GM21423 (cell line): ENCODE data around the gene SLFN12L.
"Not testable (repeated sequence)": the region's sequence is repeated elsewhere in the genome, so short reads cannot be mapped to it uniquely, and the experiment has no call there.

Source experiments
- ATAC-seq: cut with Tn5 transposase; IDR thresholded peaks from one replicate; pipeline ENCODE4 v1.9.1; 2021; ENCODE audit warnings: mild to moderate bottlenecking, moderate library complexity; ENCODE audit not compliant: unreplicated experiment

Gene SLFN12L

DNA sequence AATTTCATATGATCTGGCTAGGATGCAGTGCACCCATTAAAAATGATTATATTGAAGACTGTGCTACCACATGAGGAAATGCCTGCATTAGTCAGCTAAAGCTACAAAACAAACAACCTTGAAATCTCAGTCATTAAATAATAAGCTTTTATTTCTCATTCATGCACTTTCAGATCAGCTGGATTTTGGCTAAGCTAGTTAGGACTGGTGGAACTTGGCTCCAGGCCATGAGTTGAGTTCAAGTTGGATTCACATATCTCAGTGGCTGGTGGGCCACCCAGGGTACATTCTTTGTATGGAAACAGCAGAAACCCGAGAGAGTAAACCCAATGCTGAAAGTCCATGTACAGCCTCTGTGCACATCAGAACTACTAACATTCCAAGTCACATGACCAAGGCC, 6.4 kb upstream of the SLFN12L start:
- ATAC-seq: no peak

DNA sequence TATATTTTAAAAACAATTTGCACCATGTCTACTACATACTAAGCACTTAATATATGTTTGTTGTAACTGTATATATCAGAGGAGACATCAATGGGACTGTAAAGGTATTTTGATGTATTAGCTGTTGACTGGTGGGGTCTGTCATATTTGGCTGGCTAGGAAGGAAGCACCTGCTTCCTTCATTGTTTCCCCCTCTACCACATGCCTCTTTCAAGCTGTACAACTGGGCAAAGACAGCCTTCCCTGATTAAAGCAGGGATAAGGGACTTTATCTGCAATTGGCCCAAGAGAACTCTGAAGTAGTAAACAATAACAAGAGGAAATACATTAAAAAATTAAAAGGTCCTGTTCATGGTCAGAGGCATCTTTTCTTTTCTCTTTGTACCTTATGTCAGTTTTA, 5.5 kb upstream of the SLFN12L start:
- no peak for ATAC-seq

DNA sequence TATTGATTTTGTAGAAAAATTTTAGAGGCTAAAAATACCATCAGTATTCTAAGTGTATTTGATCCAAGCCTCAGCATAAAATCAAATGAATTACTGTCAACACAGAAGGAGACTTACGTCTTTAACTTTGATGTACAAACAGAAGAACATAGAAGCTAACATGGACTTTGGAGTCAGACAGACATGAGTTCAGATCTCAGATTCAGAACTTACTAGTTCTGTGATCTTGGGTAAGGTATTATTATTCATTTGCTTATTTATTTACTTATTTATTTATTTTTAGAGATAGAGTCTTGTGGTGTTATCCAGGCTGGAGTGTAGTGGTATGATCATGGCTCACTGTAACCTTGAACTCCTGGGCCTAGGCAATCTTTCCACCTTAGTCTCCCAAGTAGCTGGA, 4.0 kb upstream of the SLFN12L start:
- ATAC-seq: no peak

DNA sequence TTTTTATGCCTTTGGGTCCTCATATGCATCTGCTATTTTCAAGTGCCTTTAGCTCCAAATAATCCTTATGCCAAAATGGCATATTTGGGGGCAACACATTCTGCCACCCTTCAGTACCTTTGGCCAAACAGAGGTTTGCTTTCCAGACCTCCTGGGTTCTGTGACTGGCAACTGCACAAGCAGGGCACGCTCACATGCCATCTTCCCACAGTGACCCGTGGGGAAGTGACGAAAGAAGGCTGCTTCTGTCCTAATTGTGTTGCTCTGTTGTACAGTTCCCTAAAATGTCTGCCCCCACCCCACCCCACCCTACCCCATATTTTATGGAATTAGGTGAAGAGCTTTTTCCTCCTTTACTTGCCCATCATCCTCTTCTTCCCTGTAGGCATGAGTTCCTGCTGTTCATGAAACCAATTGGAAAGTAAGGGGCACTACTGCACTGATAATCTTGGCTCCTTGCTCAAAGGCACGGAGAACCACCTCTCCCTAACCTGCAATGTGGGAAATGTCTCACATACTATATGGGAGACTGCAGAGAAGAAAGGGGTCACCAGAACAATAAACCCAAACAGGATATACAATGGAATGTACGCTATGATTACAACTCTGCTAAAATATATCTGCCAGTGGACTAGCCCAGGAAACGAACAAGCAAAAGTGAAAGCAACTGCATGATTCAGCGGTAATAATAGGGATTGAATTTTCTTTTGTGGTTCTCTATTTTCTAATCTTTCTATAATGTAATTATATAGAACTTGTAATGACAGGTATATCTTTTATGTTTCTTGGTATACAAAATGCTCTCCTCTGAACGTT, 3.3 kb upstream of the SLFN12L start:
- no peak for ATAC-seq

DNA sequence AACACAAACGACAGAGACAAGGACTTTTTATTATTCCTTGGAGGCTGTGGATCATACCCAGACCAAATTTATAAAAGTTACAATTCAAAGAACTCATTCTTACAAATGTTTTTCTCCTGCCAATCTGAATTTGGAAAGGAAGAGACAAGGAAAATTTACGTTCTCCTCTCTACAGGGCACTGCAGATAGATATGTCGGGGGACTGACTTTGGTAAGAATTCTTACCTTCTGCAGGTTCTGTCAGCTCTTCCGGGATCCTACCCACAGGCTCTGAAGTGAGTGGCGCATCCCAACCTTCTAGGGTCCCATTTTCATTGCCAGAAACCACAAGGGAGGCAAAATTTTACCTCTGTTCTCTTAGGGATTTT, 2.2 kb upstream of the SLFN12L start:
- no peak for ATAC-seq

DNA sequence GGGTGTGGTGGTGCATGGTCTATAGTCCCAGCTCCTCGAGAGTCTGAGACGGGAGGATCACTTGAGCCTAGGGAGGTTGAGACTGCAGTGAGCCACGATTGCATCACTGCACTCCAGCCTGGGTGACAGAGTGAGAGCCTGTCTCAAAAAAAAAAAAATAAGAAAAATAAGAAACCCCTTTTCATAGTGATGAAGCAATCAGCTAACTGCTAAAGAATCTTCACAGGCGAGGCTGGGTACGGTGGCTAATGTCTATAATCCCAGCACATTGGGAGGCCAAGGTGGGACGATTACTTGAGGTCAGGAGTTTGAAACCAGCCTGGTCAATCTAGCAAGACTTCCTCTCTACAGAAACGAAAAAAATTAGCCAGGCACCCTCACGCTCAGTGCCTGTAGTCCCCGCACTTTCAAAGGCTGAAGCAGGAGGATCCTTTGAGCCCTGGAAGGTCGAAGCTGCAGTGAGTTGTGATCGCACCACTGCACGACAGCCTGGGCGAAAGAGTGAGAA, 760 bp downstream of the SLFN12L start:
- ATAC-seq: no peak

DNA sequence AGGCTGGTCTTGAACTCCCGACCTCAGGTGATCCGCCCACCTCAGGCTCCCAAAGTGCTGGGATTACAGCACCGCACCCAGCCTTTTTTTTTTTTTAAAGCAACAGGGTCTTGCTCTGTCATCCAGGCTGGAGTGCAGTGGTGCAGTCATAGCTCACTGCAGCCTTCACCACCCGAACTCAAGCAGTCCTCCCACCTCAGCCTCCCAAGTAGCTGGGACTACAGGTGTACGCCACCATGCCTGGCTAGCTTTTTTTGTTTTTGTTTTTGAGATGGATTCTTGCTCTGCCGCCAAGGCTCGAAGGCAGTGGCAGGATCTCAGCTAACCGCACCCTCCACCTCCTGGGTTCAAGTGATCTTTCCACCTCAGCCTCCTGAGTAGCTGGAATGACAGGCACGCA, 2.1 kb downstream of the SLFN12L start:
- not testable (repeated sequence) for ATAC-seq

DNA sequence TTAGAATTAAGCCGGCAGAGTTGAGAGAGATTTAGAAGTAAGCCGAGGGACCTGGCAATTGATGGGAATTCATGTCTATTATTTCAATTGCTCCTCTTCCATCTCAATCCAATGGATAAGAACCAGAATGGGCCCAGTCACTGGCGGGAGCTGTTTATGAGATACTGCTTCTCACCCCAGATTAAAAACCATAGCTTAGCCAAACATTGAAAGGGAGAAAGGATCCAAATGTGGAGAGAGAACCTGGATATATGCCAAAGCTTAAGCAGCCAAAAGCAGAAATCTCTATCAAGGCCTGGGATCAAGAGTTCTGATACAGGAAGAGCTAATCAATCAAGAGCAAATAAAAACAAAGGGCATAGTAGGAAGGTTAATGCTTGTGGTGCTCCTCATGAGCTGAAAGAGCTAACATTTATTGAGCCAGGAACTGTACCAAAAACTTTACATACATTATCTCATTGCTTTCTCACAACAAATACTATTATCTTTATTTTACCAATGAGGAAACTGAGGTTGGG, 2.8 kb downstream of the SLFN12L start:
- no peak for ATAC-seq

DNA sequence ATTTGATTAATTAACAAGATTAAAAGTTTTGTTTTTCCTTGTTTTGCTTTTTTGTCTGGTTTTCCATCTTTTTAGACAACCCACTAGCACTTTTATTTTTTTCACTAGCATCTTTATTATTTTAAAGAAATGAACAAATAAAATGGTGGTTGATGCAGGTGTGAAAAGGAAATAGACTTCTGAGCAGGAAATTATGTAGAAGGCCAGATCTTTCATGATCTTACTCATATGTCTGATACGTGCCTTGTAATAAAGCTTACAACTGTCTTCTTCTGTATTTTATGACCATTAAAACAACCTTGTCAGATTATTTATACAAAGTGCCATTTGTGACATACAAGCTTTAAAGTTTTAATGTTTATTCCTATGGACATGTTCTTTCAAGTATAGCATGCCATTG, 6.3 kb downstream of the SLFN12L start:
- ATAC-seq: no peak

DNA sequence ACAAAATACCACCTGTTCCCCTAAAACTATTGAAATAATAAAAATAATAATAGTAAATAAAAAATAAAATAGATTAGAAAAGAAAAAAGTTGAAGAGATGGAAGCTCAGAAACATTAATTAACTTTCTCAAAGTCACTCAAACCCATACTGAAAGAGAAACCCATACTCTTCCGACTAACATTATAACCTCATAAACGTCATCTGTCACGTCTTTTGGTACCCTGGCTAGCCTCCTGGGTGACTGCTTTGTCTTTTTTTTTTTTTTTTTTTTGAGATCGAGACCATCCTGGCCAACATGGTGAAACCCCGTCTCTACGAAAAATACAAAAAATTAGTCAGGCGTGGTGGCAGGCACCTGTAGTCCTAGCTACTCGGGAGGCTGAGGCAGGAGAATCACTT, 7.6 kb downstream of the SLFN12L start:
- ATAC-seq: no peak

DNA sequence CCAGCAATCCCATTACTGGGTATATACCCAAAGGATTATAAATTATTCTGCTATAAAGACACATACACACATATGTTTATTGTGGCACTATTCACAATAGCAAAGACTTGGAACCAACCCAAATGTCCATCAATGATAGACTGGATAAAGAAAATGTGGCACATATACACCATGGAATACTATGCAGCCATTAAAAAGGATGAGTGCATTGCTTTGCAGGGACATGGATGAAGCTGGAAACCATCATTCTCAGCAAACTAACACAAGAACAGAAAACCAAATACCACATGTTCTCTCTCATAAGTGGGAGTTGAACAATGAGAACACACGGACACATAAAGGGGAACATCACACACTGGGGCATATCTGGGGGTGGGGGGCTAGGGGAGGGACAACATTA, 8.2 kb downstream of the SLFN12L start:
- ATAC-seq: not testable (repeated sequence)

DNA sequence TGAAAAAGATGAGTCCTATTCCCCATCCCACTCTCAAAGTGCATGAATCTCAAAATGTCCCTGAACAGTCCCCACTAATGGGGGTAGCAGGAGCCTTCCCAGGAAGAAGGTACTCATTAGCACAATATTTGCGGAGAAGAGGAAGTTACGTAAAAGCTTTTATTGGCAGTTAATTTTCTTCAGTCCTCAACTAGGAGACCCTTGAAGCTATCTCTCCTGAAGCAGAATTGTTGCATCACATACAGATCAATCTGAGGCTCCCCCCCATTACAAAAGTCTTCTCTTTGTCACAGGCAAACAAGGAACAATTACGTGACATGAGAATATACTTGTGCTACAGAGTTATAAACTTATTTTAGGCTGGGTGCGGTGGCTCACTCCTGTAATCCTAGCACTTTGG, 14.2 kb downstream of the SLFN12L start:
- ATAC-seq: no peak

DNA sequence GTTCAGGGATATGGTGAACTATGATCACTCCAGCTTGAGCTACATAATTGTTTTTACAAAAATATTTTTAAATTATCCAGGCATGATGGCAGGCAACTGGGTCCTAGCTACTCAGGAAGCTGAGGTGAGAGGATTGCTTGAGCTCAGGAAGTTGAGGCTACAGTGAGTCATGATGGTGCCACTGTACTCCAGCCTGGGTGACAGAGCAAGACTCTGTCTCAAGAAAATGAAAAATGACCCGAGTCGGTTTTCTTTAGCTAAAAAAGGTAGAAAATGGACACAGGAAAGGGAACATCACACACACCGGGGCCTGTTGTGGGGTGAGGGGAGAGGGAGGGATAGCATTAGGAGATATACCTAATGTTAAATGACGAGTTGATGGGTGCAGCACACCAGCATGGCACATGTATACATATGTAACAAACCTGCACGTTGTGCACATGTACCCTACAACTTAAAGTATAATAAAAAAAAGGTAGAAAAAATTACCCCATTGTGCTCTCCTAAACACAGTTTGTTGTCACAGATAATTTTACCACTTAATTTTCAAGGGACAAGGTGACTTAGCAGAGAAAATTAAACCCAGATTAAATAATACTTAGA, 15.7 kb downstream of the SLFN12L start:
- not testable (repeated sequence) for ATAC-seq

DNA sequence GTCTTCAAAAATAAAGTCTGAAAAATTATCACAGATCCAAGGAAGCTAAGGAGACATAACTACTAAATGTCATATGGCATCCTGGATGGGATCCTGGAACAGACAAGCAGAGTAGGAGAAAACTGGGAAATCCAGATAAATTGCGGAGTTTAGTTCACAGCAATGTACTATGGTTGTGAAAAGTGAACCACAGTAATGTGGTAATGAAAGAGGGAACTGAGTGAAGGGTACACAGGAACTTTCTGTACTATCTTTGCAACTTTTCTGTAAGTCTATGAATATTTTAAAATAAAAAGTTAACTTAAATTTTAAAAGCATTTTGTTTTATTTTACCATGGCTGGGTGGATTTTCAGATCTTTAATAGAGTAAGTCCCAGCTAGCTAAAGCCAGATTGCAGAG, 16.3 kb downstream of the SLFN12L start:
- no peak for ATAC-seq

DNA sequence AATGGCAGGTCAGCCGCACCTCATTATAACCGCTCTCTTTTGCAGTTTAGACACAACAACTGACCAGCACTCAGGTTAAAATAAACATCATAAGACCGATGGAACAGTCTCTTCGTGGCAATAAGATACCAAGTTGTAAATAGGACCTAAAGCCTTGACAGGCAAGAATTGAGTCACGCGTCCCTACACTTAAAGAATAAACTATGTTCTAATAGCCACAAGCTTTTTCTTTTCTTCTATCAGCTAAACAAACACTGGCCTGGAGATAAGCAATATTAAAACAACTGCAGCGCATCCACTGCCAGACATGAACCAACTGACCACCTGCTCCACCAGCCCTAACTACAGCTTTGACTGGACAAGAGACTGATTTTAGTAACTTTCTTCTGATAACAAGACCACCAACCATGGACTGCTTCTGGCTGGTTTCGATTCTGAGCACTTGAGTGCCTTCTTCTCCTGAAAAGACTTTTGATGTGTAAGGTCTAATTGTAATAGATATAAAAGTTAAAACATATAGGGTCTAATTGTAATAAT, 17.5 kb downstream of the SLFN12L start:
- no peak for ATAC-seq

DNA sequence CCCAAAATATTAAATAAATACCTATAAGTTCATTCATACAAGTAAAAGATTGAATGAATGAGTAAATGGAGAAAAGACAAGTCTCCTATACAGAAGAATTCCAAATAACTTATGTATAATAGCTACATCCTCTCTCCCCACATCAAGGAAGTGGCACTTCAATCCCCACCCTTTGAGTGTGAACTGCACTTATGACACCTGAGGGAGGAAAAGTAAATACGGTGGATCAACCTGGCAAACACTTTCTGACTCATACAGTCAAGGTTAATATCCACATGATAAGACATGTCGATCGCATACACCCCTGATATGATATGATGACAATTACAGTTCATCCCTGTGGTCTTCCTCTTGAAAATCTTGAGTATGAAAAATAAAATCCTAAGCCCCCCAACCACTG, 18.0 kb downstream of the SLFN12L start:
- ATAC-seq: no peak

DNA sequence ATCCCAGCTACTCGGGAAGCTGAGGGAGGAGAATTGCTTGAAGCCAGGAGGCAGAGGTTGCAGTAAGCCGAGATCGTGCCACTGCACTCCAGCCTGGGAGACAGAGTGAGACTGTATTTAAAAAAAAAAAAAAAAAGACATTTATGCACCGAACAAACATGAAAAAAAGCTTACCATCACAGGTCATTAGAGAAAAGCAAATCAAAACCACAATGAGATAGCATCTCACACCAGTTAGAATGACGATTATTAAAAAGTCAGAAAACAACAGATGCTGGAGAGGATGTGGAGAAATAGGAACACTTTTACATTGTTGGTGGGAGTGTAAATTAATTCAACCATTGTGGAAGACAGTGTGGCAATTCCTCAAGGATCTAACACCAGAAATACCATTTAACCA, 19.0 kb downstream of the SLFN12L start:
- not testable (repeated sequence) for ATAC-seq

DNA sequence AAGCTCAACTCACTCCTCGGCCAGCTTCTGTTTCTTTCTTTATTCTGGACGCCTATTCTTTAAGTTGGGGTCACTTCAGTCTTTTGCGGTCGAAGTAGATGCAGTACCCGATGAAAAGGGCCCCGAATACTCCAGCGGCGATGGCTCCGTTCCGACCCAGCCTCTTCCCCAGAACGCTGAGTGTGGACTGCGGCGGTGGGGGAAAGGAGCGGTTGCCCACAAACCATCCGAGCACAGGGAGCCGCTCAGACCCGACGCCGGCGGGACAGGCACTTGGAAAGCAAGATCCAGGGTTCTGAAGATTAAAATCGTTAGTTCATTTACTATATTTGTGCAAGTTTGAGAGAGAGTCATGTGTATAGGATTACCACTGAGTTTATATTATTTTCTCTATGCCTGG, 22.5 kb downstream of the SLFN12L start:
- no peak for ATAC-seq

DNA sequence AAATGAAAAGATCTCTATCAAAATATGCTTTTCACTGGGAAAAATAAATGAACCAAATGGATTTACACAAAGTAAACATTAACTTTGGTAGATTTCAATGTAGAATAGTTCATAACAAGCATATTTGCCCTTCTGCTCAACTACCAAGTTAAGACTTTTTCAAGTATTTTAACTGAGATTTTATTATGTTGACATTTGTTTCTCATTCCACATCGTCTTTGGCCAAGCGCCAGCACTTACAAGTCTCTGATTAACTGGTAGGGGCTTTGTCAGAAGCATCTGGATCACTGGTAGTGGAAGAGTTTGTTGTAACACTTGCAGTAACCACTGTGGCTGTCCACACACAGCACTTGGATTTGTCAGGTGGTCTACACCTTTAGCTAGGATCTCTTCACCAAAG, 22.9 kb downstream of the SLFN12L start:
- ATAC-seq: no peak

DNA sequence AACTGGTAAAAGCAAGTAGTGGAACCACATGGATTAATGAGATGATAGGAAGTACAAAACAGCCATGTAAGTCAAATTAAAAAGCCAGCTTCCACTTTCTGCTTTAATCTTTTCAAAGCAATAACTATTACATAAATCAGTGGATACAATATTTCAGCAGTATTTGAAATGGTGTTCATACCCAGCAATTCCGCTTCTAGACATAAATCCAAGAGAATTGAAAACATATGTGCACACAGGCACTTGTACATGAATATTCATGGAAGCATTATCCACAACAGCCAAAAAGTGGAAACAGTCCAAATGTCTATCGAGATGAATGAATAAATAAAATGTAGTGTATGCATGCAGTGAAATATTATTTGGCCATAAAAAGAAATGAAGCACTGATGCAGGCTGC, 27.4 kb downstream of the SLFN12L start:
- no peak for ATAC-seq

DNA sequence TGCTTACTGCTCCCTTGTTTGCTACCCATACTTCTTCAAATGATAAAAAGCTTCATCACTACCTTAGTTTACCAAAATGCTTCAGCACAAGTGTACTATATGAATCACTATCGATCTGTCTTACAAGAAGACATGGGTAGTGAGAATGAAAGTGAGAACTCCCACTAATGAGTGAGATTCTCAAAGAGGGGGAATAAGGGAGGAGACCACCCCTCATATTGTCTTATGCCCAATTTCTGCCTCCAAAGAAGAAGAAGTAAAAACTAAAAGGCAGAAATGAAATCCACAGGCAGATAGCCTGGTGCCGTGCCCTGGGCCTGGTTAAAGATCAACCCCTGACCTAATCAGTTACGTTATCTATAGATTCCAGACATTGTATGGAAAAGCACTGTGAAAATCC, 29.8 kb downstream of the SLFN12L start:
- not testable (repeated sequence) for ATAC-seq

DNA sequence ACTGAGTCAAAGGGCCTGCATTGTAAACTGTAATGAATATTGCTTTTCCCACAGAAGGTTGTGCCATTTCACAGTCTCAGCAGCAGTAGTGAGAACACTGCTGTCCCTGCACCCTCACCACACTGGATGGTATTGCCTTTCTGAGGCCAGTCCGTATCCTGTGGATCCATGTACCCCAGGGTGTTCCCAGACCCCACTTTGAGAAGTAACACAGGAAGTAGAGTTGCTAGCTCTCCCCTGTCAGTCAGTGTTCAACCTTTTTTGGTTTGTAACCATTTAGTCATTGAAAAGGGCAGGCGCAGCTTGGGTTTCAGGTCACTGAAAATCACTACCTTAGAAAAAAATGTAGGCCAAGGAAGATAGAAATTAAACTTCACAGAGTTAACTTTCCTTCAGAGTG, 37.9 kb downstream of the SLFN12L start:
- ATAC-seq: no peak
